Pancreas (tissue), 10 donors: Measurements from ENCODE around the gene CIB1. TPM values are rescaled to one million over a fixed set of nuclear protein-coding genes. Genes with fewer than 3 reads are reported as not detected.

Source experiments
- ATAC-seq, 4 donors: fragments of 200-7000 bp; cut with Tn5 transposase; one replicate each; pipeline versions ENCODE4 v1.8.0 to v1.9.1; 2020; ENCODE audit warnings: mild to moderate bottlenecking in 4 of 4, moderate library complexity in 4 of 4
- DNase-seq, 6 donors: peaks; one replicate each; pipeline ENCODE4 v3.0.0-alpha.2; 2020
- FAIRE-seq: peaks from 2 replicates; lab custom pipeline; 2012; peaks lifted over from hg19 to GRCh38; lab: Jason Lieb, UNC
- H3K27ac ChIP-seq, 4 donors: fragments of 200-600 bp; sonication (generic); 1 replicate in 3 of 4; 2 replicates in 1 of 4; pipeline versions ENCODE4 v1.5.0 to v1.8.0; 2020
- H3K27me3 ChIP-seq, 4 donors: fragments of 200-600 bp; one replicate each; pipeline ENCODE4 v1.8.0; 2021
- H3K36me3 ChIP-seq, 3 donors: fragments of 200-600 bp; sonication (generic) in 1 of 3; one replicate each; pipeline versions ENCODE4 v1.5.0 to v1.8.0; 2020 to 2021
- H3K4me1 ChIP-seq, 3 donors: fragments of 200-600 bp; one replicate each; pipeline ENCODE4 v1.8.0; 2021
- H3K4me3 ChIP-seq, 4 donors: fragments of 200-600 bp; sonication (generic) in 2 of 4; one replicate each; pipeline versions ENCODE4 v1.5.0 to v1.8.0; 2020 to 2021
- H3K9me3 ChIP-seq, 4 donors: fragments of 200-600 bp; one replicate each; pipeline ENCODE4 v1.8.0; 2021
- CTCF ChIP-seq, 4 donors: fragments of 200-600 bp; sonication (generic) in 3 of 4; IDR thresholded peaks; one replicate each; pipeline versions ENCODE4 v1.5.0 to v1.8.0; 2021; ENCODE audit warnings: antibody characterized with exemption in 4 of 4
- WGBS, 2 donors: extraction: QIAGEN DNeasy Blood & Tissue Kit; methylation state at CpG; one replicate each; pipeline ENCODE4 v1.1.7; 2013; 5-methylcytosine and 5-hydroxymethylcytosine counted together
- intact Hi-C, 3 donors: fragments of 100-400 bp; cut with DNase I; formaldehyde crosslinking; loops; one replicate each; pipeline versions ENCODE4 v1.11.1 to v1.14.2; 2022
- polyA plus RNA-seq, 2 donors: library from polyadenylated mRNA; stranded (reverse); fragments of 200-250 nt; gene quantifications; one replicate each; pipeline ENCODE4 v1.2.3, GENCODE V29; 2013
- total RNA-seq, 6 donors: library from RNA; stranded (reverse); fragmentation: NEBNext Ultra II Directional in 4 of 6; extraction: Animal tissue kit (Norgen Biotek cat#: 25700) in 4 of 6; gene quantifications; one replicate each; pipeline versions ENCODE4 v1.2.1 to v1.2.4, GENCODE V29; 2021 to 2023
- donor health status: healthy with polysubstance abuse.
- donor health status: DM: no; HTN: no; CAD: no; lungs with moderate emphysema.
- donor health status: DM: no; HTN: no; CAD: no.
- donor health status: control.
- donor health status: control.
- donor health status: Bipolar disorder and iron deficiency.
- donor health status: DM: yes; HTN: yes; CAD: no.
- donor health status: DM: no; HTN: no; CAD: no.
- donor health status: DM: no; HTN: no; CAD: no.
- donor health status: DM: yes; HTN: yes; CAD: no.

CIB1 gene
- total and polyA plus RNA-seq, 8 donors = 70.4 to 162 (median 82.9) TPM

- peak overlapping the region in 1 of 4 donors; percentile 33 for H3K27ac ChIP-seq
- WGBS, 2 donors = 60 to 72% methylated on average over 7 to 8 of the region's 8 CpGs
- intact Hi-C loops = no loop called here
Observed at GRCh38 chr15:90187257-90187868, 46.4 kb downstream of the CIB1 start.

GRCh38 chr15:90184786-90185704 is 48.7 kb downstream of the CIB1 start:
- no peak for TF ChIP-seq CTCF (IDR thresholded peaks at IDR 0.05)
- DNase-seq (peak; percentile 70 to 90 (median 84)), FAIRE-seq (no peak), ATAC-seq (peak; percentile 81 to 90 (median 85))
- Histone ChIP-seq H3K36me3 (no peaks in the 10 kb centered on the region), H3K27me3 (no peaks in the 10 kb centered on the region), H3K4me1 (peaks cover 1 to 26% (median 17%) of the 10 kb centered on the region in 3 donors), H3K9me3 (no peaks in the 10 kb centered on the region), H3K27ac (peak overlapping the region; percentile 85 to 96 (median 90)), H3K4me3 (peak overlapping the region; percentile 61 to 86 (median 72))
- 6 to 8% methylated on average over 54 to 67 of the region's 67 CpGs for WGBS, 2 donors
- intact Hi-C loops = no loop called here

More at GRCh38 chr15:90187257-90187868, 46.4 kb downstream of the CIB1 start:
- no peaks in the 10 kb centered on the region for H3K9me3 ChIP-seq
- peaks cover 12 to 49% (median 33%) of the 10 kb centered on the region in 3 donors for H3K4me1 ChIP-seq
- no peak overlapping the region for H3K4me3 ChIP-seq
- H3K27me3 ChIP-seq = no peaks in the 10 kb centered on the region
- ATAC-seq = no peak
- no peak for FAIRE-seq
- no peaks in the 10 kb centered on the region for H3K36me3 ChIP-seq
- DNase-seq = no peak
- TF ChIP-seq CTCF (IDR thresholded peaks at IDR 0.05) = no peak

- WGBS, 2 donors = 2 to 6% methylated on average over 25 to 27 of the region's 27 CpGs
- TF ChIP-seq CTCF (IDR thresholded peaks at IDR 0.05) = no peak
- Histone ChIP-seq H3K9me3 (no peaks in the 10 kb centered on the region), H3K27me3 (no peaks in the 10 kb centered on the region), H3K4me3 (peak overlapping the region; percentile 61 to 86 (median 72)), H3K36me3 (no peaks in the 10 kb centered on the region), H3K4me1 (peaks cover 0 to 23% (median 17%) of the 10 kb centered on the region in 3 donors), H3K27ac (peak overlapping the region; percentile 85 to 96 (median 90))
- peak; percentile 77 to 85 (median 84) for ATAC-seq
- intact Hi-C loops = no loop called here
- peak; percentile 83 for FAIRE-seq
- peak; percentile 75 to 94 (median 88) for DNase-seq
Observed at GRCh38 chr15:90184119-90184785, 49.5 kb downstream of the CIB1 start.

GRCh38 chr15:90181776-90182175 is 52.0 kb downstream of the CIB1 start:
- no peak overlapping the region for H3K4me3 ChIP-seq
- WGBS, 2 donors = 56 to 65% methylated on average over 2 of the region's 2 CpGs
- no peak overlapping the region for H3K27ac ChIP-seq
- intact Hi-C loops = no loop called here
- no peaks in the 10 kb centered on the region for H3K27me3 ChIP-seq
- H3K9me3 ChIP-seq = no peaks in the 10 kb centered on the region
- H3K36me3 ChIP-seq = no peaks in the 10 kb centered on the region
- peaks cover 0 to 13% (median 12%) of the 10 kb centered on the region in 3 donors for H3K4me1 ChIP-seq
- no peak for TF ChIP-seq CTCF (IDR thresholded peaks at IDR 0.05)
- FAIRE-seq = no peak
- no peak for DNase-seq
- no peak for ATAC-seq

Other genes starting within 250 kb of the CIB1 start
- gene ZNF710, start 232.6 kb downstream of the CIB1 start, total RNA-seq = 100 to 1,000 TPM in 1 of 6 donors, 10 to 100 TPM in 5; 31.9 to 298 (median 36.4) TPM
- 100 to 1,000 TPM in 1 of 2 donors, 10 to 100 TPM in 1; 69.2 to 128 TPM for gene ZNF710, start 232.6 kb downstream of the CIB1 start, polyA plus RNA-seq
- 100 to 1,000 TPM; 107 to 128 (median 114) TPM for gene IDH2, start 131.5 kb downstream of the CIB1 start, total RNA-seq
- 10 to 100 TPM; 53.6 to 55.7 TPM for gene IDH2, start 131.5 kb downstream of the CIB1 start, polyA plus RNA-seq
- gene SEMA4B, start 32.6 kb downstream of the CIB1 start, total RNA-seq = 10 to 100 TPM; 33.1 to 63.9 (median 38.4) TPM
- gene SEMA4B, start 32.6 kb downstream of the CIB1 start, polyA plus RNA-seq = 10 to 100 TPM; 32.5 to 39.3 TPM
- gene GDPGP1, start 268 bp upstream of the CIB1 start, total RNA-seq = 1 to 10 TPM; 2.6 to 7.0 (median 4.4) TPM
- gene GDPGP1, start 268 bp upstream of the CIB1 start, polyA plus RNA-seq = 1 to 10 TPM; 2.0 to 3.3 TPM
- under 1 TPM in 4 of 6 donors, not detected in 2; 0.19 to 0.46 (median 0.35) TPM for gene TTLL13, start 15.6 kb upstream of the CIB1 start, total RNA-seq
- 1 to 10 TPM; 1.3 to 2.4 TPM for gene TTLL13, start 15.6 kb upstream of the CIB1 start, polyA plus RNA-seq
- 10 to 100 TPM; 19.3 to 37.7 (median 26.9) TPM for gene NGRN, start 31.7 kb upstream of the CIB1 start, total RNA-seq
- 10 to 100 TPM; 25.0 to 46.8 TPM for gene NGRN, start 31.7 kb upstream of the CIB1 start, polyA plus RNA-seq
- gene ZNF774, start 118.3 kb upstream of the CIB1 start, total RNA-seq = 1 to 10 TPM; 2.2 to 7.2 (median 4.3) TPM
- 10 to 100 TPM in 1 of 2 donors, 1 to 10 TPM in 1; 2.3 to 11.9 TPM for gene ZNF774, start 118.3 kb upstream of the CIB1 start, polyA plus RNA-seq
- 100 to 1,000 TPM in 1 of 6 donors, 10 to 100 TPM in 5; 40.0 to 103 (median 43.3) TPM for gene IQGAP1, start 154.3 kb upstream of the CIB1 start, total RNA-seq
- 10 to 100 TPM; 20.6 to 48.4 TPM for gene IQGAP1, start 154.3 kb upstream of the CIB1 start, polyA plus RNA-seq